Suprapubic skin (tissue), 4 donors: Measurements from ENCODE around the gene DNAJB12. TPM values are rescaled to one million over a fixed set of nuclear protein-coding genes. Genes with fewer than 3 reads are reported as not detected.
A peak's percentile ranks its signal among the peaks of the same experiment; 100 is the strongest.

Experiments
- DNase-seq, 2 donors: peaks; one replicate each; pipeline ENCODE4 v3.0.0-alpha.2; 2019; ENCODE audit warnings: low spot score in 2 of 2
- H3K27ac ChIP-seq: fragments of 200-600 bp; sonication (generic); one replicate; pipeline ENCODE4 v1.5.1; 2019
- H3K27me3 ChIP-seq: fragments of 200-600 bp; sonication (generic); one replicate; pipeline ENCODE4 v1.5.1; 2019
- H3K36me3 ChIP-seq: fragments of 200-600 bp; sonication (generic); one replicate; pipeline ENCODE4 v1.5.1; 2019
- H3K4me1 ChIP-seq: fragments of 200-600 bp; sonication (generic); one replicate; pipeline ENCODE4 v1.5.1; 2019
- H3K4me3 ChIP-seq: fragments of 200-600 bp; sonication (generic); one replicate; pipeline ENCODE4 v1.5.1; 2019; ENCODE audit warnings: mild to moderate bottlenecking
- H3K9me3 ChIP-seq: fragments of 200-600 bp; sonication (generic); one replicate; pipeline ENCODE4 v1.5.1; 2019
- CTCF ChIP-seq, 2 donors: fragments of 200-600 bp in 1 of 2; fragments of 450-650 bp in 1 of 2; sonication (generic) in 1 of 2; IDR thresholded peaks; one replicate each; pipeline ENCODE4 v1.5.1; 2016 to 2019; ENCODE audit warnings: antibody characterized with exemption in 2 of 2, mild to moderate bottlenecking in 1 of 2, moderate library complexity in 1 of 2
- EP300 ChIP-seq: sonication (generic); formaldehyde crosslinking; IDR thresholded peaks from one replicate; pipeline ENCODE4 v1.6.1; 2017; ENCODE audit warnings: antibody characterized with exemption
- POLR2A ChIP-seq, 2 donors: fragments of 450-650 bp; IDR thresholded peaks; one replicate each; pipeline ENCODE4 v1.6.1; 2017; ENCODE audit warnings: antibody characterized with exemption in 2 of 2, mild to moderate bottlenecking in 2 of 2, moderate library complexity in 2 of 2
- POLR2AphosphoS5 ChIP-seq, 3 donors: sonication (generic); formaldehyde crosslinking; IDR thresholded peaks; one replicate each; pipeline ENCODE4 v1.6.1; 2017; ENCODE audit warnings: antibody characterized with exemption in 3 of 3
- WGBS: methylation state at CpG from one replicate; pipeline ENCODE4 v1.1.5; 2018; 5-methylcytosine and 5-hydroxymethylcytosine counted together
- total RNA-seq, 4 donors: library from RNA; depleted of rRNA; stranded (reverse); fragments of >200 nt; gene quantifications; one replicate each; pipeline ENCODE4 v1.1.0, GENCODE V29; 2016

The DNAJB12 gene
- total RNA-seq, 4 donors from 2014 or later, result 44.0 to 61.8 (median 46.7) TPM

- H3K4me3 ChIP-seq, result peak overlapping the region; percentile 18
Measured at GRCh38 chr10:72364239-72364777, 9.6 kb upstream of the DNAJB12 start.

GRCh38 chr10:72356987-72357386 is 2.3 kb upstream of the DNAJB12 start:
- Histone ChIP-seq H3K9me3 (no peaks in the 10 kb centered on the region), H3K4me3 (no peak overlapping the region), H3K36me3 (no peaks in the 10 kb centered on the region), H3K27me3 (no peaks in the 10 kb centered on the region), H3K27ac (no peak overlapping the region), H3K4me1 (peaks cover 23% of the 10 kb centered on the region)
- no peak for DNase-seq
- TF ChIP-seq CTCF (IDR thresholded peaks at IDR 0.05) (no peak), POLR2AphosphoS5 (IDR thresholded peaks at IDR 0.05) (no peak), POLR2A (IDR thresholded peaks at IDR 0.05) (no peak), EP300 (no peak)
- 72% methylated on average over 4 of the region's 4 CpGs for WGBS

More at GRCh38 chr10:72364239-72364777, 9.6 kb upstream of the DNAJB12 start:
- TF ChIP-seq EP300, result no peak
- peak; percentile 88 to 91 for TF ChIP-seq CTCF (IDR thresholded peaks at IDR 0.05)
- TF ChIP-seq POLR2A (IDR thresholded peaks at IDR 0.05), result no peak
- TF ChIP-seq POLR2AphosphoS5 (IDR thresholded peaks at IDR 0.05), result peak in 2 of 3 donors; percentile 83 to 86
- peak overlapping the region; percentile 41 for H3K27ac ChIP-seq
- DNase-seq, result peak; percentile 91 to 94
- H3K4me1 ChIP-seq, result peaks cover 12% of the 10 kb centered on the region
- no peaks in the 10 kb centered on the region for H3K27me3 ChIP-seq
- no peaks in the 10 kb centered on the region for H3K9me3 ChIP-seq
- 5% methylated on average over 12 of the region's 12 CpGs for WGBS
- peaks cover 21% of the 10 kb centered on the region for H3K36me3 ChIP-seq

- H3K9me3 ChIP-seq, result no peaks in the 10 kb centered on the region
- no peak overlapping the region for H3K4me3 ChIP-seq
- H3K36me3 ChIP-seq, result no peaks in the 10 kb centered on the region
- TF ChIP-seq POLR2AphosphoS5 (IDR thresholded peaks at IDR 0.05) (no peak), POLR2A (IDR thresholded peaks at IDR 0.05) (no peak), CTCF (IDR thresholded peaks at IDR 0.05) (no peak), EP300 (no peak)
- no peak for DNase-seq
- peaks cover 32% of the 10 kb centered on the region for H3K4me1 ChIP-seq
- no peak overlapping the region for H3K27ac ChIP-seq
- no peaks in the 10 kb centered on the region for H3K27me3 ChIP-seq
- WGBS, result 94% methylated on average over 6 of the region's 6 CpGs
Measured at GRCh38 chr10:72356115-72356514, 1.4 kb upstream of the DNAJB12 start.

DNA sequence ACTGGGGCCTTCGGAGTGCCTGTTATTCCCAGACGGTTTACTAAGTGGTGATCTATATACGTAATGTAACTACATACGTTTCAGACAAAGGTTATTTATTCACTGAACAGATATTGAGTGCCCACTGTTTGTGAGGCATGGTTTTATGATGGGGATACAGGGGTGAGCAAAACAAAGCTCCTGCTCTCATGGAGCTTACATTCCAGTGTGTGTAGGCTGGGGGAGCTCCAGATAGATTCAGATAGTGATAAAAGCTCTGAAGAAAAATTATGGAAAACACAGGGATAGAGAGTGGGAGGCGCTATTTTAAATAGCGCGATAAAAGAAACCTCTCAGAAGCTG is 466 bp upstream of the DNAJB12 start:
- Histone ChIP-seq H3K27ac (peak overlapping the region; percentile 98), H3K4me3 (peak overlapping the region; percentile 82), H3K27me3 (no peaks in the 10 kb centered on the region), H3K36me3 (no peaks in the 10 kb centered on the region), H3K9me3 (no peaks in the 10 kb centered on the region), H3K4me1 (peaks cover 41% of the 10 kb centered on the region)
- no peak for DNase-seq
- TF ChIP-seq POLR2A (IDR thresholded peaks at IDR 0.05) (no peak), EP300 (no peak), POLR2AphosphoS5 (IDR thresholded peaks at IDR 0.05) (no peak), CTCF (IDR thresholded peaks at IDR 0.05) (no peak)
- 26% methylated on average over 7 of the region's 7 CpGs for WGBS

DNA sequence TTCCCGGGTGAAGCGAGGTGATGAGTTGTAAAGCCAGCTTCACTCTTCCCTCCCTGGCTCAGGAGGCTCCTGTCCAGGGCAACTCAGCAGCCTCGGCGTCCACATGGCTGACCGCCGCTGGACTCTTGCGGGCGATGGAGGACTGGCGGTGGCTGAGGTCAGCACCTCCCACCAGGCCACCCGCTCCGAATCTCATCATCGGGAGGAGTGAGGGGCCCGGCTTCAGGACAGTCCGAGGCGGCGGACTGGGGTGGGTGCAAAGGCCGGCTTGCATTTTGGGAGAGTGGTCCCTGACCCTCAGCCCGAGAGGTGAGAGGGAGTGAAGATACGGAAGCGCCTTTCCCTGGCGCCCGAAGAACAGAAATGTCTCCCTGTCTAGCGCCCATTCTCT is 759 bp downstream of the DNAJB12 start:
- WGBS, result 0% methylated on average over 14 of the region's 23 CpGs
- Histone ChIP-seq H3K4me3 (peak overlapping the region; percentile 82), H3K36me3 (no peaks in the 10 kb centered on the region), H3K27me3 (no peaks in the 10 kb centered on the region), H3K27ac (peak overlapping the region; percentile 98), H3K4me1 (peaks cover 51% of the 10 kb centered on the region), H3K9me3 (no peaks in the 10 kb centered on the region)
- TF ChIP-seq EP300 (no peak), POLR2AphosphoS5 (IDR thresholded peaks at IDR 0.05) (no peak), CTCF (IDR thresholded peaks at IDR 0.05) (no peak), POLR2A (IDR thresholded peaks at IDR 0.05) (no peak)
- DNase-seq, result peak in 1 of 2 donors; percentile 77
